HepG2 (cell line): ENCODE data around the gene EXOC7. TPM values are rescaled to one million over a fixed set of nuclear protein-coding genes. Genes with fewer than 3 reads are reported as not detected.
A peak's percentile ranks its signal among the peaks of the same experiment; 100 is the strongest.

Source experiments
- ATAC-seq: fragments of 200-7000 bp; cut with Tn5 transposase; 3 replicates; pipeline ENCODE4 v1.9.1; 2020; ENCODE audit warnings: mild to moderate bottlenecking, moderate library complexity
- BruUV-seq: library from RNA; stranded (reverse); fragments of 400-500 nt; replicated peaks from 2 replicates; lab custom pipeline; 2021; lab: Mats Ljungman, UMichigan
- CTCF ChIA-PET: fragments of 300-600 bp; formaldehyde crosslinking; extraction: SDS; loops from one replicate; lab custom pipeline; 2021; ENCODE audit warnings: low total read pairs, inconsistent platforms, low intra/inter-chr PET ratio; lab: Yijun Ruan, JAX
- POLR2A ChIA-PET: fragments of 350-600 bp; sonication (Branson Sonifier 250); formaldehyde crosslinking; loops from one replicate; lab custom pipeline; 2020; ENCODE audit warnings: antibody characterized with exemption, inconsistent platforms; lab: Yijun Ruan, JAX
- DNase-seq: peaks from one replicate; pipeline ENCODE4 v3.0.0-alpha.2; 2015; ENCODE audit warnings: low spot score
- FAIRE-seq: peaks from 3 replicates; lab custom pipeline; 2011; peaks lifted over from hg19 to GRCh38; lab: Jason Lieb, UNC
- H2AFZ ChIP-seq: one replicate; pipeline ENCODE4 v1.6.1; 2011; ENCODE audit warnings: low read length, inconsistent platforms
- H3K27ac ChIP-seq: fragments of 300-600 bp; 3 replicates; pipeline ENCODE4 v1.8.0; 2011; ENCODE audit warnings: mixed run types, mild to moderate bottlenecking, mixed read lengths, low read length, inconsistent platforms; ENCODE audit not compliant: insufficient read depth; ENCODE audit errors: extremely low read length
- H3K27me3 ChIP-seq, 2 experiments: fragments of 200-600 bp in 1 of 2; 2 replicates in 1 of 2; 3 replicates in 1 of 2; pipeline versions ENCODE4 v1.6.0 to v1.8.0; 2011; ENCODE audit warnings: low read length in 2 of 2, mild to moderate bottlenecking in 2 of 2, moderate library complexity in 2 of 2, inconsistent platforms in 1 of 2; ENCODE audit not compliant: insufficient read depth in 2 of 2, control insufficient read depth in 1 of 2
- H3K36me3 ChIP-seq, 2 experiments: fragments of 200-600 bp in 1 of 2; replicated peaks in 1 of 2; 2 replicates in 1 of 2; 3 replicates in 1 of 2; pipeline versions ENCODE4 v1.5.1 to v1.8.0; 2011; ENCODE audit warnings: low read length in 2 of 2, inconsistent platforms in 1 of 2; ENCODE audit not compliant: insufficient read depth in 2 of 2, control insufficient read depth in 1 of 2
- H3K4me1 ChIP-seq: 2 replicates; pipeline ENCODE4 v1.5.1; 2012; ENCODE audit warnings: low read length, inconsistent platforms; ENCODE audit not compliant: insufficient read depth
- H3K4me2 ChIP-seq: 2 replicates; pipeline ENCODE4 v1.6.0; 2011; ENCODE audit warnings: low read depth, low read length, inconsistent platforms
- H3K4me3 ChIP-seq, 3 experiments: fragments of 200-600 bp in 1 of 3; sonication (generic), shearing (Covaris generic) in 1 of 3; replicated peaks in 1 of 3; 2 replicates each; pipeline ENCODE4 v1.5.1; 2011 to 2016; ENCODE audit warnings: low read length in 3 of 3, inconsistent platforms in 2 of 3, low read depth in 2 of 3, mild to moderate bottlenecking in 2 of 3, control low read depth in 1 of 3, mixed read lengths in 1 of 3; ENCODE audit not compliant: insufficient read depth in 1 of 3
- H3K79me2 ChIP-seq: one replicate; pipeline ENCODE4 v1.6.1; 2011; ENCODE audit warnings: low read length, inconsistent platforms; ENCODE audit not compliant: insufficient read depth
- H3K9ac ChIP-seq: 2 replicates; pipeline ENCODE4 v1.6.0; 2011; ENCODE audit warnings: mild to moderate bottlenecking, low read depth, low read length, inconsistent platforms; ENCODE audit not compliant: insufficient read depth
- H3K9me3 ChIP-seq: 2 replicates; pipeline ENCODE4 v1.5.1; 2012; ENCODE audit warnings: mild to moderate bottlenecking, low read length
- H4K20me1 ChIP-seq: 2 replicates; pipeline ENCODE4 v1.6.0; 2011; ENCODE audit warnings: inconsistent platforms, mild to moderate bottlenecking, low read length, moderate library complexity; ENCODE audit not compliant: insufficient read depth
- FOXK2 ChIP-seq: fragments of 450-650 bp; IDR thresholded peaks from 2 replicates; pipeline ENCODE4 v1.6.1; 2016
- IRF9 ChIP-seq: sonication (generic); formaldehyde crosslinking; IDR thresholded peaks from 2 replicates; pipeline ENCODE4 v1.8.0; 2022; ENCODE audit warnings: missing genetic modification reagents, mild to moderate bottlenecking, borderline replicate concordance
- JDP2 ChIP-seq: sonication (generic); formaldehyde crosslinking; IDR thresholded peaks from 2 replicates; pipeline ENCODE4 v1.8.1; 2022; ENCODE audit warnings: missing genetic modification reagents, borderline replicate concordance
- MTERF4 ChIP-seq: sonication (generic); formaldehyde crosslinking; IDR thresholded peaks from 2 replicates; pipeline ENCODE4 v1.8.0; 2023; ENCODE audit warnings: mild to moderate bottlenecking, missing genetic modification reagents
- SRF ChIP-seq: IDR thresholded peaks from 2 replicates; pipeline ENCODE4 v1.6.1; 2011; ENCODE audit warnings: mild to moderate bottlenecking, low read depth, low read length, moderate library complexity
- TSC22D2 ChIP-seq: sonication (generic); formaldehyde crosslinking; IDR thresholded peaks from 2 replicates; pipeline ENCODE4 v1.5.1; 2020; ENCODE audit warnings: missing genetic modification reagents, mild to moderate bottlenecking, borderline replicate concordance
- ZBTB33 ChIP-seq: sonication (generic); formaldehyde crosslinking; IDR thresholded peaks from 2 replicates; pipeline ENCODE4 v1.4.0; 2020; ENCODE audit warnings: missing genetic modification reagents
- ZBTB39 ChIP-seq: sonication (generic); formaldehyde crosslinking; IDR thresholded peaks from 2 replicates; pipeline ENCODE4 v1.5.0; 2020; ENCODE audit warnings: missing genetic modification reagents
- ZBTB46 ChIP-seq: sonication (generic); formaldehyde crosslinking; IDR thresholded peaks from 2 replicates; pipeline ENCODE4 v1.4.0; 2020; ENCODE audit warnings: mild to moderate bottlenecking, missing genetic modification reagents, borderline replicate concordance
- ZNF10 ChIP-seq: sonication (generic); formaldehyde crosslinking; IDR thresholded peaks from 2 replicates; pipeline ENCODE4 v1.4.0; 2020; ENCODE audit warnings: mild to moderate bottlenecking, low read depth, missing genetic modification reagents, borderline replicate concordance
- ZNF709 ChIP-seq: sonication (generic); formaldehyde crosslinking; IDR thresholded peaks from 2 replicates; pipeline ENCODE4 v1.5.0; 2020; ENCODE audit warnings: mild to moderate bottlenecking, missing genetic modification reagents
- ZNF792 ChIP-seq: IDR thresholded peaks from 2 replicates; pipeline ENCODE4 v1.6.1; 2016
- ZZZ3 ChIP-seq: sonication (generic); formaldehyde crosslinking; IDR thresholded peaks from 2 replicates; pipeline ENCODE4 v1.4.0; 2020; ENCODE audit warnings: missing genetic modification reagents, mild to moderate bottlenecking, borderline replicate concordance
- WGBS: methylation state at CpG from one replicate; pipeline ENCODE4 v1.1.6; 2017; ENCODE audit warnings: low lambda C conversion rate; 5-methylcytosine and 5-hydroxymethylcytosine counted together
- in situ Hi-C: cut with HindIII; loops from 2 replicates; pipeline ENCODE4 v1.10.0; 2017; ENCODE audit warnings: low pct_unique_long_range_greater_than_20kb; ENCODE audit not compliant: extremely low pct_ligation_motif_present
- intact Hi-C: fragments of 100-400 bp; cut with micrococcal nuclease; formaldehyde crosslinking; loops from one replicate; pipeline ENCODE4 v1.10.0; 2022; ENCODE audit not compliant: unreplicated experiment
- polyA plus RNA-seq, 8 experiments: library from polyadenylated mRNA; depleted of rRNA in 3 of 8; stranded (reverse) in 7 of 8; unstranded in 1 of 8; fragments of >200 nt; fragmentation: Illumina TruSeq in 4 of 8; extraction: Trizol in 4 of 8; gene quantifications; 2 replicates each; pipeline versions ENCODE4 v1.2.1 to v1.2.3, GENCODE V29; 2011 to 2016; ENCODE audit warnings: low read depth in 4 of 8, missing spikeins in 1 of 8, mixed read lengths in 1 of 8; ENCODE audit not compliant: insufficient read depth in 1 of 8
- total RNA-seq, 5 experiments: library from RNA; depleted of rRNA; stranded (reverse); fragments of >200 nt; fragmentation: Illumina TruSeq; extraction: Trizol; gene quantifications; 2 replicates each; pipeline ENCODE4 v1.2.3, GENCODE V29; 2016; ENCODE audit warnings: low read depth in 1 of 5

EXOC7 gene
- total and polyA plus RNA-seq, 2 of the 13 experiments (the other 11 are each of a cell fraction or from before 2014, with no cell fraction given): 86.9 to 116 TPM

- 36% methylated on average over 10 of the region's 10 CpGs for WGBS
- ChIA-PET CTCF (no interaction called here), POLR2A (interaction anchor here (1.4 to 1.9 kb wide), 2 partner anchors 10 to 70 kb away, joined by 3 to 11 read pairs; partner anchors contain the start of gene SRP68)
- Histone ChIP-seq H3K4me3 (no peak overlapping the region), H3K79me2 (no peaks in the 10 kb centered on the region), H3K9ac (no peak overlapping the region), H4K20me1 (no peaks in the 10 kb centered on the region), H3K9me3 (no peaks in the 10 kb centered on the region), H3K27ac (no peak overlapping the region), H3K4me1 (peaks cover 79% of the 10 kb centered on the region), H3K27me3 (peaks cover 3 to 31% of the 10 kb centered on the region in 2 experiments), H2AFZ (no peak overlapping the region), H3K36me3 (no peaks in the 10 kb centered on the region), H3K4me2 (peak overlapping the region; percentile 90)
- DNase-seq (no peak), FAIRE-seq (no peak), ATAC-seq (no peak)
- BruUV-seq: no TSS peak
- TF ChIP-seq ZNF792 (CRISPR knock-in tag): 0 out of 2 replicates have a peak, but pooled peaks have one; percentile 6
- no peak for TF ChIP-seq ZNF10
- no peak for TF ChIP-seq IRF9 (CRISPR knock-in tag)
- no peak for TF ChIP-seq JDP2 (CRISPR knock-in tag)
- TF ChIP-seq MTERF4 (CRISPR knock-in tag): no peak
- TF ChIP-seq ZZZ3 (CRISPR knock-in tag): no peak
- no peak for TF ChIP-seq FOXK2
- TF ChIP-seq ZBTB39 (CRISPR knock-in tag): no peak
- TF ChIP-seq ZNF709 (CRISPR knock-in tag): no peak
- no peak for TF ChIP-seq ZBTB46 (CRISPR knock-in tag)
- TF ChIP-seq SRF: no peak
- no peak for TF ChIP-seq TSC22D2 (CRISPR knock-in tag)
- TF ChIP-seq ZBTB33 (CRISPR knock-in tag): peak; percentile 29; the same call in 1 of the 2 replicates
- in situ Hi-C loops (no loop called here), intact Hi-C loops (no loop called here)
These were observed 38.5 kb upstream of the EXOC7 start for GRCh38 chr17:76142039-76142584.
